Activated CD4-positive, alpha-beta T cell treated with anti-CD3 and anti-CD28 coated beads for 48 hours (primary cell): ENCODE data around the gene SAMD11.
A peak's percentile ranks its signal among the peaks of the same experiment; 100 is the strongest.

Source experiments
- DNase-seq: peaks from one replicate; pipeline ENCODE4 v3.0.0-alpha.2; 2020

Gene SAMD11

DNA sequence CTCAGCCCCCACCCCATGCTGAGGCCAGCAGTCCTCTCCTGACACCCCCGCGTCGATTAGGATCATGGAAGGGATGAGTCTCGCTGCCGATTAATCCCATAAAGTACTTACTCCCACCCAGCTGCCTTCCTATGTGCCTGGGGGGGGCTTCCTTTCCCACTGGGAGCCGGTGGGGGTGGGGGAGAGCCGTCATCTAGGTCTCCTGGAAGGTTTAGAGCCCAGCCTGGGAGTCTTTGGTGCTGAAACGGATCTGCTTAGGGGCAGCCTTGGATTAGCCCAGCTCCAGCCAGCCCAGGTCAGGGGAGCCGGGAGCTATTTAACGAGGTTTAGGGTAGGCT is 9.8 kb downstream of the SAMD11 start:
- DNase-seq: no peak

DNA sequence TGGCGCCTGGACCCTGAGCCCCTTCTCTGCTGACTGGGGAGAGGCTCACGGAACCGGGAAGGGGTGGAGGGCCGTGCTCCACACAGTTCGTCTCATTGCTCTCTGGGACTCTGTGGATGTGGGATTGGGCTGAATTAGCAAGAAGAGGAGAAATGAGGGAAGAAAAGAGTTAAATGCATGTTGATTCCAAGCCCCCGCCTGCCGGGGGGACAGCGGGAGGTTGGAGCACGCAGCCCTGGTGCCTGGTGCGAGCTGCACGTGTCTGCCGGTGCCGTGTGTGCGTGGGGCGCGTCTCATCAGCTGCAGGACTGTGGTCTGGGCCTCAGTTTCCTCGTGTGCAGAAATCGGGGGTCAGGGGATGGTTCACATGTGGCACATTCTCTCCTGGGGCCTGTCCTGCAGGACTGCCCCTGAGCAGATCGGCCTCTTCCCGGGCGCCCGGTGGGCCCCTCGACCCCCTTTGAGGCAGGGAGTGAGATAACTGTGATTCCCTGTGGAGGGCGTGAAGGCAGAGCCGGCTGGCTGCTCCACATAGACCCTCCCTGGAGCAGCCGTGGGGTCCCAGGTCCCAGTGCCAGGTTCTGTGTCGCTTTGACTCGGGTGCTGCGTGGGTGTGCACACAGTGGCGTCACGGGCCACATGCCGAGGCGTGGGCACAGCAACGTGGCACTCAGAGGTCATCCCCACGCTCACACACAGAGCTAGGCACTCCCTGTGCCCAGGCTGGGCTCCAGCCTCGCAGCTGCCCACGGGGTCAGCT is 11.4 kb downstream of the SAMD11 start:
- DNase-seq: no peak

DNA sequence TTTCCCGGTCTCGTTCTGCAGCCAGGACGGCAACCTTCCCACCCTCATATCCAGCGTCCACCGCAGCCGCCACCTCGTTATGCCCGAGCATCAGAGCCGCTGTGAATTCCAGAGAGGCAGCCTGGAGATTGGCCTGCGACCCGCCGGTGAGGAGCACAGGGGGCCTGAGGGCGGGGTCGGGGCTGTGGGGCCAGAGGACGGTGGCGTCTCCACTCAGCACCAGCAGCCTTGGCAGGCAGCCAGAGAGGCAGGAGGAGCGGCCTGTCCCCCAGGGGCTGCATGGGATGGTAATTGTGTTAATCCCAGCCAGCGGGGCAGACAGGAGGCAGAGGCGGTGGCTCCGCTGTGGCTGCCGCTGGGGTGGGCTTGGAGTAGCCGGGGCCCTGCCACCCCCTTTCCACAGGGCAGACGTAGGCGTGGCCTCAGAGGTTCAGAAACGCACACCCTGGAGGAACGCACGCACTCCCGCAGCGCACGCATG is 12.1 kb downstream of the SAMD11 start:
- no peak for DNase-seq

DNA sequence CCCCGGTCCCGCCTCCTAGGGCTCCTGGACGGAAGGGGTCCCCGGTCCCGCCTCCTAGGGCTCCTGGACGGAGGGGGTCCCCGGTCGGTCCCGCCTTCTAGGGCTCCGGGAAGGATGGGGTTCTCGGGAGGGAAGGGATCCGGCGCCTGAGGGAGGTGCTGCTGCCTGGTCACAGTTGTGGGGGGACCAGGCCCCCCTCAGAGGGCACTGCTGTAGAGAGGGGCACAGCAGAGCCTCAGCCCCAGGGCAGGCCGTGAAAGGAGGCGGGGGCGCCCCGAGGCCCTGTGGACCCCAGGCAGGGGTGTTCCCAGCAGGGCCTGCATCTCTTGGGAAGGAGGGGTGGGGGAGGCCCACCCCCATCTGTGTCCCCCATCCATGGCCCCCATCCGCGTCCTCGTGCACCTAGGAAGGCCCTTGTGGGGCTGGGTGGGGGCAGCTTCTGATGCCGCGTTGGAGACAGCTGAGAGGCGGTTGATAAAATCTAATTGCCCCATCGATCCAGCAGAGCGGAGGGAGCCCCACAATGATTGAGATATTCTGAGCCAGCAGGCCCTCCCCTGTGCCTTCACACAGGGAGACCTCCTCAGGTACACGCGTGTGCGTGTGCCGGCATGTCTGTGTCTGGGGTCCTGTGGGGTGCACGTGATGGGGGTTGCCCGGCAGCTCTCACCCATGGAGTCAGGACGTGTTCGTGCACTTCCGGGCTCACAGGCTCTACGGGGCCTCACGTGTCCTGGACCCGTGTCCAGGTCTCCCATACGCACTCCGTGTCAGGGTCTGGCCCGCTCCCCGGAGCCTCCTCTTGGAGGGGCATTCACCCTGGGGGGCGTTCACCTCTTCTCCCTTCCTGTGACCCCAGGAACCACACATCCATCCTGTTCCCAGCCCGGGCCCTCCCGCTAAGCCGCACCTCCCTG is 12.9 kb downstream of the SAMD11 start:
- DNase-seq: no peak

DNA sequence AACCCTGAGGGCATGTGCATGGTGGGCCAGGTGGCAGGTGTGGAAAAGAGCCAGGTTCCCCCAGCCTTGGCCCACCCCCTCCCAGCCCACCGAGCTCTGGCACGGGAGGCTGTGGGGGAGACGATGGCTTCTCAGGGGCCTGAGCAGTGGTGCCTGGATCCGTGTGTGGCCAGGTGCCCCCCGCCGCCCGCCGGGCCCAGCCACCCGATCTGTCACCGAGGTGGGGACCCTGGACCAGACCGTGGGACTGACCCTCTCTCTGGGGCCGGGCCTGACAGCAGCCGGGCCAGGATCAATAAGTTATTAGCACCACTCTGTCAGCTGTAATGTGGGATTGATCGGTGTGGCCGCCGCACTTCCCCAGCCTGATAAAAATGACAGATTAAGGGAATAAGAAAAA is 13.8 kb downstream of the SAMD11 start:
- DNase-seq: no peak

DNA sequence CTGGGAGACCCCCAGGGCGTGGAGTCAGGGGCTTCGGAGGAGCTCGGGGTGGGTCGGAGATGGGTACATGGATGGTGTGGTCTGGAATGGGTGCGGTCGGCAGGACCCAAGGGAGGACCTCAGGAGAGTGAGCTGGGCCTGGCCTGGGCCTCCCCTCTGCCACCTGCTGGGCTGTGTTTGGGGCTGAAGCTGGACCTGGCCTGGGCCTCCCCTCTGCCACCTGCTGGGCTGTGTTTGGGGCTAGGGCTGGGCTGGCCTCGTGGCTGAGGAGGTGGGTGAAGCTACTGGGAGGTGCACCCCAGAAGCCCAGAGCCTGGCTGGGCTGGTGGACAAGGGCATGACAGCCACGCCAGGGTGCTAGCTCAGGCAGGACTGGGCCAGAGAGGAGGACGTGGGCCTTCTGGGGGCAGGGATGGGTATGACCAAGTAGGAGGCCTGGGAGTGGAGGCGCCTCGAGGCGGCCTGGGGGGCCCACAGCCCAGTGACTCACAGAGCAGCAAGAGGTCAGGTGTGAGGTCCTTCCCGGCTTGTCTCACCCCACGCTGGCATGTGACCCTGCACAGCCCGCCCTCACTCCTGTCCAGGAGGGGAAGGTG is 14.5 kb downstream of the SAMD11 start:
- DNase-seq: no peak

DNA sequence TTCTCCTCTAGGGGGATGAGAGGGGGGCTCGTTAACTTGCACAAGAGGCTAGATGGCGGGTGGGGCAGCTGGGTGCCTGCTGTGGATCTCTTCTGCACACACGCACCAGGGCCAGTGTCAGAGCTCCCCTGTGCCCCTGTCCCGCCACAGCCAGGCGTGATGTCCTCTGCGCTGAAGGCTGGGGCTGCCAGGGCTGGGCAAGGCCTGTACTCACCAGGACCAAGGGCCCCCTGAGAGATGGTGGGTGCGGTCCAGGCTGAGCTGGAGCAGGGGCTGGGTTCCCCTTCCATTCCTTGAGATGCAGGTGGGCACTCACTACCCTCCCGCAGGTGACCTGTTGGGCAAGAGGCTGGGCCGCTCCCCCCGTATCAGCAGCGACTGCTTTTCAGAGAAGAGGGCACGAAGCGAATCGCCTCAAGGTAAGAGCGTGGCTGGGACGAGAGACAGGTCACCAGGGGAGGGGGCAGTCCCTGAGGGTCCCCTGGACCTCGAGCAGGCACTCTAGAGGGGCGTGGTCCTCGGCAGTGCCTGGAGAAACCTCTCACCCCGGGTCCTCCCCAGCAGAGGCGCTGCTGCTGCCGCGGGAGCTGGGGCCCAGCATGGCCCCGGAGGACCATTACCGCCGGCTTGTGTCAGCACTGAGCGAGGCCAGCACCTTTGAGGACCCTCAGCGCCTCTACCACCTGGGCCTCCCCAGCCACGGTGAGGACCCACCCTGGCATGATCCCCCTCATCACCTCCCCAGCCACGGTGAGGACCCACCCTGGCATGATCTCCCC is 15.2 kb downstream of the SAMD11 start:
- no peak for DNase-seq

DNA sequence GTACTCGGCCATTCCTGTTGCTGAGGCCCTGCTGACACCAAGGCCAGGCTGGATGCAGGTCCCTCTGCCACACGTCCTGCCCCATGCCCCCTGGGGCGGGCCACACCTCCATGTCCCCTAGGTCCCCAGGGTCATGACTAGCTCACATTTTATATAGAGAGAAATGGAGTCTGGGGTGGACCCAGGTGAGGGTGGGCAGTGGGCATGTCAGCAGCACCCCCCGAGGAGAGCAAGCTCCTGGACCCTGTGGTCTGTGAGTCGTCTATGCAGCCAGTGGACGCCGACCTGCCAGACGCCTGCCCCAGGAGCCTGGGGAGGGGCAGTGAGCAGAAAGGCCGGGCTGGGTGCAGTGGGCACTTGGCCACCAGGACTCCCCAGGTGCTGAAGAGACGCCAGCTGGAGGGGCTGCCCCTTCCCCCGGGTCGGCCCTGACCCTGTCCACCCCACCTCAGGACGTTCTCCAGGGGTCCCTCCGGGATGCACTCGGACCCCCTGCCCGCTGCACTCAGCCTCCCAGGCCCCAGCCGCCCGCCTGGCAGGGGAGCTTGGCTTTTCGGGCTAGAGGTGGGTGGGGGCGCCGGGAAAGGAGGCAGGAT is 15.9 kb downstream of the SAMD11 start:
- DNase-seq: no peak

DNA sequence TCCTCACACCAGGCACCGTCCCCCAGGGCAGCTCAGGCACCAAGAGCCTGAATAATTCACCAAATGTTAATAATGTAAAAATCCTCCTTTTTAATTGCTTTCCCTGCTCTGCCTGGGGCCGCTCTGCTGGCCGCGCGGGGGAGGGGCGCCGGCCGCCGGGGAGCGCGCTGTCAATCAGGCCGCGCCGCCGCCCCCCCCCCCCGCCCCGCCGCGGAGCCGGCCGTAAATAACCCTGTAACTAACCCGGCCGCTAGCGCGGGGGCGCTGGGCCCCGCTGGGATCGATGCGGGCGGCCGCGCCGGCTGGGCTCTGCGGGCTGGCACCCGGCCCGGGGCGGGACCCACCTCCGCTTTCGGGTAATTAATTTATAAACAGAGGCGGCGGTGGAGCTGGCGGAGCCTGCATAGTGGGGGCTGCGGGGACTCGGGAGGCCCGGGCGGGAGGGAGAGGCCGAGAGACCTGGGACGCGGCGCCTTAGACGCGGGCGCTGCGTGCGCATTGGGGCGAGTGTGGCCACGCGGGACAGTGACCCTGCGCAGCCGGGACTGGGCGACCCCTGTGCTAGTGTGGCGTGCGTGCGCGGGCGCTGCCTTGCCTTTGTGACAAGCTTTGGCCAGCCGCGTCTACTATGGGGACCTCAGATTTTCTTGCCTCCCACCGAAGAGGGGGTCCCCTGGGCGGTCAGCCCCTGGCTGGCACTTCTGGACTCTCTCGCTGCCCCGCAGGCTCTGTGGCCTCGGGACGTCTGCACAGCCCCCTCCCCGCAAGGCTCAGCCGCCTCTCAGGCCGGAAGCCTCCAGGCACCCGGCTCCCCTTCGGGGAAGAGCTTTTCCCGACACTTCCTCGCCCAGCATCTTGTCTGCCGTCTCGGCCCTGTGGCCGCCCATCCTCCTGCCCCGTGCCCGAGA is 16.6 kb downstream of the SAMD11 start:
- DNase-seq: no peak

DNA sequence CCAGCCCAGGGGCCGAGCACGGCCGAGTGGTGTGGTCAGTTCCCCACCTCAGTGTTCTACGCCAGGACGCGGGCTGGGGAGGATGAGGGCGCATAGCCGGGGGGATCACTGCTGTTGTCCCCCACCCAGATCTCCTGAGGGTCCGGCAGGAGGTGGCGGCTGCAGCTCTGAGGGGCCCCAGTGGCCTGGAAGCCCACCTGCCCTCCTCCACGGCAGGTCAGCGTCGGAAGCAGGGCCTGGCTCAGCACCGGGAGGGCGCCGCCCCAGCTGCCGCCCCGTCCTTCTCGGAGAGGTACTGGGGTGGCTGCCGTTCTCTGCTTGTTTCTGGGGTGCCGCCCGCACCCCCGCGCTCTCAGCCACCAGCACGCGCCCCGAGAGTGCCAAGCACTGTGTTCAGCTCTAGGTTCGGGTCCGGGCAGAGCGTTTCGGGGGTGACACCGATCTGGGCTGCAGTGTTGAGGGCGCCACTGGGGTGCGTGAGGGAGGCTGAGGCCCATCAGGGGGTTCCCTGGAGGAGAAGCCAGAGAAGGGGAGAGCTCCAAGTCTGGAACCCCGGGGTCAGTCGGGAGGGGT is 17.4 kb downstream of the SAMD11 start:
- no peak for DNase-seq

DNA sequence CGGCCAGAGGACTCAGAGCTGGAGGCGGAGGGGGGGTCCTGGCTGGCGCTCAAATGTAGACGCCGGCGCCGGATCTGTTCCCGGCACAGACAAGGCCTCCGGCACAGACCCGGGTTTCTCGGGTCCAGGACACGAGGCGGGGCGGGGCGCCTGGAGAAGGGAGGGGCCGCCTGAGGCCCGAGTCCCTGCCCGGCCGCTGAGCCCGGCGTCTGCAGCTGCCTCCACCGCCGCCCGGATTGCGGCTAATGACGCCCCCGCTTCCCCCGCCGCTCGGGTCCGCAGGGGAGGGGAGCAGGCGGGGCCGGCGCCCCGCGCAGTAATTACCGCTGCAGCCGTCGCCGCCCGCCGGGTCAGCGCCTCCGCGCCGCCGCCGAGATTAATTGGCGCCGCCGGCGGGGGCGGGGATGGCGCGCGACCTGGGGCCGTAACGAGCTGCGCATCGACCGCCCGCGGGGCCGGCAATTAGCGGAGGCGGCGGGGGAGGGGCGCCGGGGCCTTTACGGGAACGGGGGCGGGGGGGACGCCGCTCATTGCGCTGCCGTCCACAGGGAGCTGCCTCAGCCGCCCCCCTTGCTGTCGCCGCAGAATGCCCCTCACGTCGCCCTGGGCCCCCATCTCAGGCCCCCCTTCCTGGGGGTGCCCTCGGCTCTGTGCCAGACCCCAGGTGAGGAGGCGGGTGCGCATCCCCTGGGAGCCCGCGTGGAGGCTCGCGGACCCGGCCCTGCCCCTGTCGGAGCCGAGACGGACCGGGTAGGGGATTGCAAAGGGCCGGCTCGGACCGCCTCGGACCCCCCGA is 18.1 kb downstream of the SAMD11 start:
- peak; percentile 55 for DNase-seq

DNA sequence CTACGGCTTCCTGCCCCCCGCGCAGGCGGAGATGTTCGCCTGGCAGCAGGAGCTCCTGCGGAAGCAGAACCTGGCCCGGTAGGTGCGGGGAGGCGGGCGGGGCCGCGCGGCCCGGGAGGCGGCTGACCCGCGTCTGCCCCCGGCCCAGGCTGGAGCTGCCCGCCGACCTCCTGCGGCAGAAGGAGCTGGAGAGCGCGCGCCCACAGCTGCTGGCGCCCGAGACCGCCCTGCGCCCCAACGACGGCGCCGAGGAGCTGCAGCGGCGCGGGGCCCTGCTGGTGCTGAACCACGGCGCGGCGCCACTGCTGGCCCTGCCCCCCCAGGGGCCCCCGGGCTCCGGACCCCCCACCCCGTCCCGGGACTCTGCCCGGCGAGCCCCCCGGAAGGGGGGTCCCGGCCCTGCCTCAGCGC is 18.7 kb downstream of the SAMD11 start:
- DNase-seq: no peak

DNA sequence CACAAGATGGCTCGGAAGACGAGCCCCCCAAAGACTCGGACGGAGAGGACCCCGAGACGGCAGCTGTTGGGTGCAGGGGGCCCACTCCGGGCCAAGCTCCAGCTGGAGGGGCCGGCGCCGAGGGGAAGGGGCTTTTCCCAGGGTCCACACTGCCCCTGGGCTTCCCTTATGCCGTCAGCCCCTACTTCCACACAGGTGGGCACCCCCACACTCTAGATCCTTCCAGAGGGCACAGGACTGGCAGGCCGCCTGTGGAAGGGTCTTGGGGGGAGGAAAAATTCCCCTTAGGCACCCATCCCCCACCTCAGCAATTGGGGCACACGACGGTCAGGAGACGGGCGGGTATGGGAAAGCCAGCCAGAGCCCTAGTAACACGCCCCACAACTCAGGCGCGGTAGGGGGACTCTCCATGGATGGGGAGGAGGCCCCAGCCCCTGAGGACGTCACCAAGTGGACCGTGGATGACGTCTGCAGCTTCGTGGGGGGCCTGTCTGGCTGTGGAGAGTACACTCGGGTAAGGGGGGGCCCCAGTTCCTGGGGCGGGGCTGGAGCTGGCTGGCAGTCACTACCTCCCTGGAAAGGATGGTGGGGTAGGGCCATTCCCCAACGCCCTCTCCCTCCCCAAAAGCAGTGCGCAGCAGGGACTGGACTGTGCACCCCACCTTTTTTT is 19.3 kb downstream of the SAMD11 start:
- no peak for DNase-seq

DNA sequence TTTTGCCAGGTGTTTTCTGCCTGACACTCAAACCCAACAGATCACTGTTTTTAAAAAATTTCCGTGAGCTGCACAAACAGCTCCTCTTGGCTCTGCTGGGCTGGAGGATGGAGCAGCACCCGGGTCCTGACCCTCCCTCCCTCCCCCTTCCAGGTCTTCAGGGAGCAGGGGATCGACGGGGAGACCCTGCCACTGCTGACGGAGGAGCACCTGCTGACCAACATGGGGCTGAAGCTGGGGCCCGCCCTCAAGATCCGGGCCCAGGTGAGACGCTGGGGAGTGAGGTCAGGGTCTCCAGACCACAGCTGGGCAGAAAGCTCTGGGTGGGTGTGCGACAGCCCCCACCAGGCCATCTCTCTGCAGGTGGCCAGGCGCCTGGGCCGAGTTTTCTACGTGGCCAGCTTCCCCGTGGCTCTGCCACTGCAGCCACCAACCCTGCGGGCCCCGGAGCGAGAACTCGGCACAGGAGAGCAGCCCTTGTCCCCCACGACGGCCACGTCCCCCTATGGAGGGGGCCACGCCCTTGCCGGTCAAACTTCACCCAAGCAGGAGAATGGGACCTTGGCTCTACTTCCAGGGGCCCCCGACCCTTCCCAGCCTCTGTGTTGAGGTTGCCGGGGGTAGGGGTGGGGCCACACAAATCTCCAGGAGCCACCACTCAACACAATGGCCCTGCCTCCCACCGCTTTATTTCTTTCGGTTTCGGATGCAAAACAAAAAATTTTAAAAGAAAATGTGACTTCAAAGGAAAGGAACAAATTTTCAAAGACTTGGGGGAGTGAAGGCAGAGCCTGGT is 20.0 kb downstream of the SAMD11 start:
- no peak for DNase-seq

DNA sequence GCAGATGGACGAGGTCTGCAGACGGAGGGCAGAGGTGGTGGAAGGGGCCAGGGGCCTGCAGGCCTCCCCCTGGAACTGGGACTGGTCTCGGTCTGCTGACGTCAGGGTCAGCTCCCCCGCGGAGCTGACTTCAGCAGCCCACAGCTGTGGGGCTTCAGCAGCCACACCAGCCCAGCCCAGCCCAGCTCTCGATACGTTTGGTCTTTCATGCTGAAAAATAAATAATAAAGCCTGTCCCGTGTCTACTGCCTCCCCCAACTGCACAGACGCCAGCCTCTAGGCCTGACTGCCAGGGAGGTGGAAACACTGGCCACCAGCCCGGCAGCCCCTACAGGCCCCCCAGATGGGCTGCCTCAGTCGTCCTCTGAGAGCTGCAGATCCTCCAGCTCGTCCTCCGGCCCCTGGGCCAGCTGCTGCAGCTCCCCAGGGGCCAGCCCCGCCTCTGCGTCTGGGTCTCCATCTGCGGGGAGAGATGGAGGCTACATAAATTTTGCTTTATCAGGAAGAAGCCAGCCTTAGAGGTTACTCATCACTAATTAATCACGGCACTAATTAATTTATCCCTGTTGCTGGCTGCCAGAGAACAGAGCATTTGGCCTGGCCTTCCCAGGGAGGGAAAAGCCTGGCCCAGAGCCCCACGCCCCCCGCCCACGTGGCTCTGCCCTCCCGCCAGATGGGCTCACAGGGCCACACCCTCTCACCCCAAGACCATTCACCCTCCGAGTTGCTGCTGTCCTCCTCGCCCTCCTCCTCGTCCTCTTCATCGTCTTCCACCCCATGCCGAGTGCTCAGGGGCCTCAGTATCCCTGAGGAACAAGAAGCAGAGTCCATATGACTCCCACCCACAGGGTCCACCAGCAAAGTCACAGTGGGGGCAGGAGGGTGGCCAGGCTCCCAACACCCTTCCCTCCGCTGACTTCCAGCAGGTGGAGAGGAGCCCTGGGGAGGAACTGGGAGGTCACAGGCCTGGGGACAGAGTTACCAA is 20.9 kb downstream of the SAMD11 start:
- DNase-seq: no peak

DNA sequence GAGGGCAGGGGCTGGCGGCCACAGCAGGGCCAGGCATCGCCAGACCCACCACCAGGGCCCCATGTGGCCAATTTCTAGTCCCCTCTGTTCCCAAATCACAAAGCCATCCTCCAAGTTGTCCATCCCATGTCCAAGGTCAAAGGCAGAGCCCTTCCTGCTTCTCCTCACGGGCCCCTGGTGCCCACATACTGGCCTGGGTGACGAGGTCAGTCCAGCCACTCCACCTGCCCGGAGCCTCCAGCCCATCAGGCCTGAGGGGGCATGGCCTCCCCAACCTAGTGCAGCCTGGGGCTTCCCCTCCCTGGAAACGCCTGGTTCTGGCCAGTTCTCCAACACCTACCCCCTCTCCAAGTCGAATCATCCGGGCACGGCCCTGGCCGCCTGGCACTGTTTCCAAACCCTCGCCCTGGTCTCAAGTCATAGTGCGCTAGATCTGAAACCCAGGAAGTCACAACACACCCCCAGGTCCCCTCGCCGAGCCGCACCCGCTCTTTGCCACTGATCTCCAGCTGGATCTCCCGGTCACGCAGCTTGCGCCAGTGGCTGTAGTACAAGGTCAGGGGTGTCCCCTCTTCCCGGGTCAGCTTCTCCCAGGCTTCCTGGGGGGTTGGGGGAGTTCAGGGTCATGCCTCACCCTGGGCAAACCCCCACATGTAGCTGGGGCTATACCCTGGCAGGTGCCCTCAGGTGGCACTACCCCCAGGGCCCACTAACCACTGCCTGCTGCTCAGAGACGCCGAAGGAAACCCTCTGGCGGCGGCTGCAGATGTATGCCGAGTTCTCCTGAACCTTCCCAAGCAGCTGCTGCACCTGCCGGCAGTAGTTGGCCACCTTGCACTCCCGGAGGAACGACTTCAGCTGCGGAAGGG is 22.2 kb downstream of the SAMD11 start:
- DNase-seq: no peak
